ENCODE measurements around the gene HFM1. TPM values are rescaled to one million over a fixed set of nuclear protein-coding genes. Genes with fewer than 3 reads are reported as not detected.

HFM1 gene
- total and polyA plus RNA-seq, 2 donors (not counting 3 experiments of a cell fraction or from before 2014, with no cell fraction given): 0.11 TPM; not detected in 1

DNA sequence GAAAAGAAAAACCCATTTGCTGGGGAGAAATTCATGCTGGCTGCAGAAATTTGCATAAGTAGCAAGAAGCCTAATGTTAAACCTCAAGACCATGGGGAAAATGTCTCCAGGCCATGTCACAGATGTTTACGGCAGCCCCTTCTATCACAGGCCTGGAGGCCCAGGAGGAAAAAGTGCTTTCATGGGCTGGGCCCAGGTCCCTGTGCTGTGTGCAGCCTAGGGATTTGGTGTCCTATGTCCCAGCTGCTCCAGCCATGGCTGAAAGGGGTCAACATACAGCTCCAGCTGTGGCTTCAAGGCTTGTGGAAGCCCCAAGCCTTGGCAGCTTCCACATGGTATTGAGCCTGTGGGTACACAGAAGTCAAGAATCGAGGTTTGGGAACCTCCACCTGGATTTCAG lies 93.0 kb downstream of the HFM1 start:
- dilution Hi-C loops (cut with MboI; ENCODE audit: extremely low pct_ligation_motif_present, low sequenced_read_pairs): no loop called here

More for the DNA sequence above, 93.0 kb downstream of the HFM1 start:
- Histone ChIP-seq H3K9me1 (replicated peaks; ENCODE audit: control insufficient read depth, extremely low read depth, insufficient read depth, low read length) (no peaks in the 10 kb centered on the region), H3K4me1 (ENCODE audit: control insufficient read depth, extremely low read depth, insufficient read depth, low read length) (no peaks in the 10 kb centered on the region), H3K9ac (replicated peaks; ENCODE audit: extremely low read depth, insufficient read depth, low read length) (no peak overlapping the region), H3K36me3 (ENCODE audit: control insufficient read depth in 2 of 2, extremely low read depth in 1 of 2, insufficient read depth in 2 of 2, low read length in 2 of 2) (no peaks in the 10 kb centered on the region), H3K27me3 (ENCODE audit: control insufficient read depth in 2 of 2, insufficient read depth in 2 of 2, low read length in 2 of 2) (no peaks in the 10 kb centered on the region), H3K4me2 (ENCODE audit: insufficient read depth, low read length) (no peak overlapping the region), H3K4me3 (replicated peaks in 1 of 3; ENCODE audit: insufficient read depth in 1 of 3, low read depth in 1 of 3, low read length in 3 of 3) (no peak overlapping the region), H2AFZ (ENCODE audit: low read depth, low read length) (no peak overlapping the region), H4K20me1 (replicated peaks; ENCODE audit: control insufficient read depth, extremely low read depth, insufficient read depth, low read length) (no peaks in the 10 kb centered on the region), H3K27ac (ENCODE audit: insufficient read depth, low read depth, low read length) (no peak overlapping the region), H3K9me3 (replicated peaks; ENCODE audit: control insufficient read depth, insufficient read depth, low read length) (no peaks in the 10 kb centered on the region), H3K79me2 (ENCODE audit: control insufficient read depth, insufficient read depth, low read length) (no peaks in the 10 kb centered on the region)
- DNase-seq (ENCODE audit: low read depth, low spot score): no peak
- TF ChIP-seq, protein P1, sequence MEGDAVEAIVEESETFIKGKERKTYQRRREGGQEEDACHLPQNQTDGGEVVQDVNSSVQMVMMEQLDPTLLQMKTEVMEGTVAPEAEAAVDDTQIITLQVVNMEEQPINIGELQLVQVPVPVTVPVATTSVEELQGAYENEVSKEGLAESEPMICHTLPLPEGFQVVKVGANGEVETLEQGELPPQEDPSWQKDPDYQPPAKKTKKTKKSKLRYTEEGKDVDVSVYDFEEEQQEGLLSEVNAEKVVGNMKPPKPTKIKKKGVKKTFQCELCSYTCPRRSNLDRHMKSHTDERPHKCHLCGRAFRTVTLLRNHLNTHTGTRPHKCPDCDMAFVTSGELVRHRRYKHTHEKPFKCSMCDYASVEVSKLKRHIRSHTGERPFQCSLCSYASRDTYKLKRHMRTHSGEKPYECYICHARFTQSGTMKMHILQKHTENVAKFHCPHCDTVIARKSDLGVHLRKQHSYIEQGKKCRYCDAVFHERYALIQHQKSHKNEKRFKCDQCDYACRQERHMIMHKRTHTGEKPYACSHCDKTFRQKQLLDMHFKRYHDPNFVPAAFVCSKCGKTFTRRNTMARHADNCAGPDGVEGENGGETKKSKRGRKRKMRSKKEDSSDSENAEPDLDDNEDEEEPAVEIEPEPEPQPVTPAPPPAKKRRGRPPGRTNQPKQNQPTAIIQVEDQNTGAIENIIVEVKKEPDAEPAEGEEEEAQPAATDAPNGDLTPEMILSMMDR (IDR thresholded peaks at IDR 0.05; ENCODE audit: extremely low read depth in 1 of 2, insufficient read depth in 1 of 2, low read depth in 1 of 2, low read length in 2 of 2): no peak
- TF ChIP-seq, protein P2, sequence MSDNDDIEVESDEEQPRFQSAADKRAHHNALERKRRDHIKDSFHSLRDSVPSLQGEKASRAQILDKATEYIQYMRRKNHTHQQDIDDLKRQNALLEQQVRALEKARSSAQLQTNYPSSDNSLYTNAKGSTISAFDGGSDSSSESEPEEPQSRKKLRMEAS (IDR thresholded peaks at IDR 0.05; ENCODE audit: insufficient read depth, insufficient read length): no peak
- no peak for TF ChIP-seq MYC (IDR thresholded peaks at IDR 0.05; ENCODE audit: low read depth, low read length)
- no peak for TF ChIP-seq FOS (IDR thresholded peaks at IDR 0.05; ENCODE audit: borderline replicate concordance, insufficient read depth, low read length)
- no peak for TF ChIP-seq EZH2 (IDR thresholded peaks at IDR 0.05; ENCODE audit: borderline replicate concordance, low read depth, low read length, severe bottlenecking)
- TF ChIP-seq JUN (IDR thresholded peaks at IDR 0.05; ENCODE audit: borderline replicate concordance, insufficient read depth, insufficient read length, low read depth): no peak
- TF ChIP-seq POLR2A (IDR thresholded peaks at IDR 0.05; ENCODE audit: low read depth, low read length): no peak
- no peak for TF ChIP-seq GATA2 (IDR thresholded peaks at IDR 0.05; ENCODE audit: insufficient read depth, insufficient read length, low read depth, low read length)
- TF ChIP-seq POLR2AphosphoS5 (IDR thresholded peaks at IDR 0.05; ENCODE audit: insufficient read depth, low read depth, low read length): no peak
- ChIA-PET CTCF (no interaction called here), POLR2A (no interaction called here)
- no peak for FAIRE-seq
- intact Hi-C loops (cut with micrococcal nuclease): no loop called here
- BruUV-seq (replicated peaks): no TSS peak
